GM12878 (cell line): Measurements from ENCODE around the gene TIGD1.

ENCODE experiments used
- EZH2 ChIP-seq: IDR thresholded peaks from 2 replicates; pipeline ENCODE4 v1.6.1; 2012; ENCODE audit warnings: low read depth, mild to moderate bottlenecking, control low read depth, inconsistent platforms, low read length, borderline replicate concordance; ENCODE audit not compliant: control insufficient read depth
- NR2C1 ChIP-seq: fragments of 450-650 bp; IDR thresholded peaks from 2 replicates; pipeline ENCODE4 v1.6.1; 2017; ENCODE audit warnings: antibody characterized with exemption, mild to moderate bottlenecking, moderate library complexity
- STAT3 ChIP-seq: IDR thresholded peaks from 2 replicates; pipeline ENCODE4 v1.6.1; 2011; ENCODE audit warnings: low read depth, low read length, improper control_type of control experiment
- TAF1 ChIP-seq: IDR thresholded peaks from 2 replicates; pipeline ENCODE4 v1.6.1; 2011; ENCODE audit warnings: mild to moderate bottlenecking, low read depth, low read length, borderline replicate concordance
- ZNF274 ChIP-seq: IDR thresholded peaks from one replicate; pipeline ENCODE4 v1.8.0; 2011; ENCODE audit not compliant: insufficient read length, insufficient read depth
- TF ChIP-seq, protein P1 (sequence below): IDR thresholded peaks from 2 replicates; pipeline ENCODE4 v1.6.1; 2012; ENCODE audit warnings: mild to moderate bottlenecking, low read depth, low read length
- TF ChIP-seq, protein P2 (sequence below), 3 experiments: IDR thresholded peaks in 2 of 3; conservative IDR thresholded peaks in 1 of 3; 2 replicates each; pipeline ENCODE4 v1.5.1; 2011; ENCODE audit warnings: low read depth in 3 of 3, low read length in 3 of 3, mild to moderate bottlenecking in 3 of 3, control low read depth in 2 of 3, moderate library complexity in 2 of 3, inconsistent platforms in 1 of 3, mixed read lengths in 1 of 3; ENCODE audit not compliant: control insufficient read depth in 2 of 3, insufficient read depth in 1 of 3; ENCODE audit errors: extremely low read depth in 1 of 3
- TF ChIP-seq, protein P3 (sequence below): IDR thresholded peaks from 2 replicates; pipeline ENCODE4 v1.6.1; 2011; ENCODE audit warnings: low read depth, low read length, improper control_type of control experiment, borderline replicate concordance

DNA sequence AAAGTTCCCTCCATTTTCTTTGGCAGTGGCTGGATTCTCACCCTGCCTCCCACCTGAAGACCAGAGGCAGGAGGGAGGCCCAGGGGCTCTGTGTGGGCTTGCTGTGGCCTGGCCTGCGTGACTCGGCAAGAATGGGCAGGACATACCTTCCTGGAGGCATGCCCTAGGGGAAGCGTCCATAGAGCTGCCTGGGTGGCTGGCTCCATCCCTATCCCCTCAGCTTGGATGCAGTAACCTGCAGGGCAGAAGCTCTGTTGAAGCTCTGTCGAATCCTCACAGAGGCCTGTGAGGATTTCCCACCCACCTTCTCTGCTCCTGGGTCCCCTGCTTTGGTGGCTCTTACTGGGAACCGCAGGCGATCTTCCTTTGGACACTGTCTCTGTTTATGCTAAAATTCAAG is 31.5 kb downstream of the TIGD1 start:
- TF ChIP-seq, protein P1, sequence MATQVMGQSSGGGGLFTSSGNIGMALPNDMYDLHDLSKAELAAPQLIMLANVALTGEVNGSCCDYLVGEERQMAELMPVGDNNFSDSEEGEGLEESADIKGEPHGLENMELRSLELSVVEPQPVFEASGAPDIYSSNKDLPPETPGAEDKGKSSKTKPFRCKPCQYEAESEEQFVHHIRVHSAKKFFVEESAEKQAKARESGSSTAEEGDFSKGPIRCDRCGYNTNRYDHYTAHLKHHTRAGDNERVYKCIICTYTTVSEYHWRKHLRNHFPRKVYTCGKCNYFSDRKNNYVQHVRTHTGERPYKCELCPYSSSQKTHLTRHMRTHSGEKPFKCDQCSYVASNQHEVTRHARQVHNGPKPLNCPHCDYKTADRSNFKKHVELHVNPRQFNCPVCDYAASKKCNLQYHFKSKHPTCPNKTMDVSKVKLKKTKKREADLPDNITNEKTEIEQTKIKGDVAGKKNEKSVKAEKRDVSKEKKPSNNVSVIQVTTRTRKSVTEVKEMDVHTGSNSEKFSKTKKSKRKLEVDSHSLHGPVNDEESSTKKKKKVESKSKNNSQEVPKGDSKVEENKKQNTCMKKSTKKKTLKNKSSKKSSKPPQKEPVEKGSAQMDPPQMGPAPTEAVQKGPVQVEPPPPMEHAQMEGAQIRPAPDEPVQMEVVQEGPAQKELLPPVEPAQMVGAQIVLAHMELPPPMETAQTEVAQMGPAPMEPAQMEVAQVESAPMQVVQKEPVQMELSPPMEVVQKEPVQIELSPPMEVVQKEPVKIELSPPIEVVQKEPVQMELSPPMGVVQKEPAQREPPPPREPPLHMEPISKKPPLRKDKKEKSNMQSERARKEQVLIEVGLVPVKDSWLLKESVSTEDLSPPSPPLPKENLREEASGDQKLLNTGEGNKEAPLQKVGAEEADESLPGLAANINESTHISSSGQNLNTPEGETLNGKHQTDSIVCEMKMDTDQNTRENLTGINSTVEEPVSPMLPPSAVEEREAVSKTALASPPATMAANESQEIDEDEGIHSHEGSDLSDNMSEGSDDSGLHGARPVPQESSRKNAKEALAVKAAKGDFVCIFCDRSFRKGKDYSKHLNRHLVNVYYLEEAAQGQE, result no peak
- TF ChIP-seq NR2C1 (no peak), EZH2 (no peak), TAF1 (no peak), ZNF274 (no peak), STAT3 (no peak)
- TF ChIP-seq, protein P2, sequence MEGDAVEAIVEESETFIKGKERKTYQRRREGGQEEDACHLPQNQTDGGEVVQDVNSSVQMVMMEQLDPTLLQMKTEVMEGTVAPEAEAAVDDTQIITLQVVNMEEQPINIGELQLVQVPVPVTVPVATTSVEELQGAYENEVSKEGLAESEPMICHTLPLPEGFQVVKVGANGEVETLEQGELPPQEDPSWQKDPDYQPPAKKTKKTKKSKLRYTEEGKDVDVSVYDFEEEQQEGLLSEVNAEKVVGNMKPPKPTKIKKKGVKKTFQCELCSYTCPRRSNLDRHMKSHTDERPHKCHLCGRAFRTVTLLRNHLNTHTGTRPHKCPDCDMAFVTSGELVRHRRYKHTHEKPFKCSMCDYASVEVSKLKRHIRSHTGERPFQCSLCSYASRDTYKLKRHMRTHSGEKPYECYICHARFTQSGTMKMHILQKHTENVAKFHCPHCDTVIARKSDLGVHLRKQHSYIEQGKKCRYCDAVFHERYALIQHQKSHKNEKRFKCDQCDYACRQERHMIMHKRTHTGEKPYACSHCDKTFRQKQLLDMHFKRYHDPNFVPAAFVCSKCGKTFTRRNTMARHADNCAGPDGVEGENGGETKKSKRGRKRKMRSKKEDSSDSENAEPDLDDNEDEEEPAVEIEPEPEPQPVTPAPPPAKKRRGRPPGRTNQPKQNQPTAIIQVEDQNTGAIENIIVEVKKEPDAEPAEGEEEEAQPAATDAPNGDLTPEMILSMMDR (IDR thresholded peaks at IDR 0.05 in 2 of 3, conservative IDR thresholded peaks at IDR 0.05 in 1 of 3; ENCODE audit: control insufficient read depth in 2 of 3, extremely low read depth in 1 of 3, insufficient read depth in 1 of 3, low read depth in 3 of 3, low read length in 3 of 3), result no peak
- TF ChIP-seq, protein P3, sequence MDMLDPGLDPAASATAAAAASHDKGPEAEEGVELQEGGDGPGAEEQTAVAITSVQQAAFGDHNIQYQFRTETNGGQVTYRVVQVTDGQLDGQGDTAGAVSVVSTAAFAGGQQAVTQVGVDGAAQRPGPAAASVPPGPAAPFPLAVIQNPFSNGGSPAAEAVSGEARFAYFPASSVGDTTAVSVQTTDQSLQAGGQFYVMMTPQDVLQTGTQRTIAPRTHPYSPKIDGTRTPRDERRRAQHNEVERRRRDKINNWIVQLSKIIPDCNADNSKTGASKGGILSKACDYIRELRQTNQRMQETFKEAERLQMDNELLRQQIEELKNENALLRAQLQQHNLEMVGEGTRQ, result no peak
